GM19351 (cell line): ENCODE measurements around the gene ZNF33A.
"Not testable (repeated sequence)": the region's sequence is repeated elsewhere in the genome, so short reads cannot be mapped to it uniquely, and the experiment has no call there.

Experiments
- ATAC-seq: cut with Tn5 transposase; IDR thresholded peaks from one replicate; pipeline ENCODE4 v1.9.1; 2021; ENCODE audit warnings: mild to moderate bottlenecking, moderate library complexity; ENCODE audit not compliant: unreplicated experiment

Gene ZNF33A

GRCh38 chr10:38010119-38010903, at the start of gene ZNF33A:
ZNF33A (plus strand) TSS chr10:38010675; CDS start chr10:38012342, 1,667 bp downstream.
- ATAC-seq: peak; percentile 79

- no peak for ATAC-seq
Observed at GRCh38 chr10:37965006-37965405, 45.5 kb upstream of the ZNF33A start.

GRCh38 chr10:37972396-37972795, 38.1 kb upstream of the ZNF33A start:
- ATAC-seq: no peak

DNA sequence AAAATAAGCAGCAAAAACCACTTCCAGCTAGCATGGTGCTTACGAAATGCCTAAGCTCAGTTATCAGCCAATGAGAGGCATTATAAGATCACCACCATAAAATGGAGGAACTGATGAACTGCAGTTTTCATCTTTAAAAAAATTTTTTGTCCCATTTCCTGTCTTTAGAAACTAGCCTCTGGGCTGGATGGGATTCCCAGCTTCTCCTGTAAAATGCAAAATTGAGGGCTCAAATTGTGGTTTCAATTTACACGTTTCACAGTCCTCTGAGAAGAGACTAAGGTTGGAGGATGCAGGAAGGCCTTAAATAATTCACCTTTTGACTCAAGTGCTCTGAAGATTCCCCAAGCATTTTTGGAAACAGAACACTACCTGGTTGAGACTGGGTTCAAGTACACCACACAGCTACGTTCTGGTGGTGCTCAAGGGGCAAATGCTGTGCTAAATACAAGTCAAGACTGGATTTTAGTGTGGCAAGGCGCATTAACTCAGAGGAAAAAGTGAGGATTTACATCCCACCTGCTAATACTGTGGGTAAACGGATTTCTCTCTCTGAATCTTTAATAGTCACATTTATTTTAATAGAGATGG, 35.0 kb upstream of the ZNF33A start:
- ATAC-seq: no peak

GRCh38 chr10:37976091-37976879, 34.2 kb upstream of the ZNF33A start, which contains the start of gene ZNF25:
ZNF25 (minus strand) TSS chr10:37976647; CDS start chr10:37971722, 4,925 bp downstream.
- peak; percentile 91 for ATAC-seq

GRCh38 chr10:37976880-37977203, 33.6 kb upstream of the ZNF33A start:
- ATAC-seq: no peak

DNA sequence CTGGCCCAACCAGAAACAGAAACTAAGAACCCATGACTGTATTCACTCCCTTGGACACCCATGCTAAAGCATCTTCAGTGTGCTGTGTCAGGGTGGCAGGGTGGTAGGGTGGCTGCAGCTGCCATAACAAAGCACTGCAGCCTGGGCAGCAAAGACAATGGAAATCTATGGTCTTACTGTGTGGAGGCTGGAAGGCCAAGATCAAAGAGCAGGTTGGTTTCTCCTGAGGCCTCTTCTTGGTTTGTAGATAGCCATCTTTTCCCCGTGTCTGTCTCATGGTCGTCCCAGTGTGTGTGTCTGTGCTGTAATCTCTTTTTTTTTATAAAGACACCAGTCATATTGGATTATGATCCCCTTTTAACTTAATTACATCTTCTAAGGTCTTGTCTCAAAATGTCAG, 18.8 kb upstream of the ZNF33A start:
- no peak for ATAC-seq

- ATAC-seq: no peak
Observed at GRCh38 chr10:37992083-37992482, 18.4 kb upstream of the ZNF33A start.

GRCh38 chr10:37998920-37999319, 11.6 kb upstream of the ZNF33A start:
- ATAC-seq: not testable (repeated sequence)

DNA sequence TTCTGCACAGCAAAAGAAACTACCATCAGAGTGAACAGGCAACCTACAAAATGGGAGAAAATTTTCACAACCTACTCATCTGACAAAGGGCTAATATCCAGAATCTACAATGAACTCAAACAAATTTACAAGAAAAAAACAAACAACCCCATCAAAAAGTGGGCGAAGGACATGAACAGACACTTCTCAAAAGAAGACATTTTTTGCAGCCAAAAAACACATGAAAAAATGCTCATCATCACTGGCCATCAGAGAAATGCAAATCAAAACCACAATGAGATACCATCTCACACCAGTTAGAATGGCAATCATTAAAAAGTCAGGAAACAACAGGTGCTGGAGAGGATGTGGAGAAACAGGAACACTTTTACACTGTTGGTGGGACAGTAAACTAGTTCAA, 10.0 kb upstream of the ZNF33A start:
- not testable (repeated sequence) for ATAC-seq

DNA sequence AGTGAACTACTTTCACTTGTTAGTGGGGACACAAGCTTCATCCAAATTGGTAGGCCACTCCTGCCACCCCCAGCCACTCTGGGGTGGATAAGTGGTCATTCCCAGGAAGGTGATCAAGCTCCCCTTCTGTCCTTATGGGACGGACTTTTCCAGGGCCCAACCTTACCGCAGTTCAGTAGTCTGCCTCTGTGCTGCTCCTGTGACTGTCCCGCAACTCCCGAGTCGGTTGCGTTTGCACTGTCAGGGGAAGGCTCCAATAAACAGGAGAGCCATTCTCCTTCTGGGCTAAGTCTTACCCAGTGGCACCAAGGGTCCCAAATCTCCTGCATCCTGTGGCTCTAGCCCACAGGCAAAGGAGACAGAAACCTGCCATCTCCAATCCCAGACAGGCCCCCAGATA, 7.4 kb upstream of the ZNF33A start:
- no peak for ATAC-seq

DNA sequence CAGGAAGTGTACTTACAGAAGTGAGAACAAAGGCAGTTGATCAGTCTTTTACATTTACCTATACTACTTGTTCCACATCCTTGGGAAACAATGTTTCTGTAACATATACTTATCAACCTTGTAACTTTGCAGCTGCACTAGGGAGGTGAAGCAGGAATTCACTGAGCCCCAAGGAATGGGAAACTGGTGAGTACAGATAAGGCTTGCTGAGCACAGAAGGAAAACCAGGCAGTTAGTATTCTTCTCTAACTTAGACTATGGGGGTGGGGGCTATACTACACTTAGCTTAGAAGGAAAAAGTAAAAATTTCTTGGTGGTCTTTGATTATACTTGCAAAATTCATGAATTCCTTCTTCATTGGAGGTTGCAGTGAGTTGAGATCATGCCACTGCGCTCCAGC, 6.9 kb upstream of the ZNF33A start:
- no peak for ATAC-seq

DNA sequence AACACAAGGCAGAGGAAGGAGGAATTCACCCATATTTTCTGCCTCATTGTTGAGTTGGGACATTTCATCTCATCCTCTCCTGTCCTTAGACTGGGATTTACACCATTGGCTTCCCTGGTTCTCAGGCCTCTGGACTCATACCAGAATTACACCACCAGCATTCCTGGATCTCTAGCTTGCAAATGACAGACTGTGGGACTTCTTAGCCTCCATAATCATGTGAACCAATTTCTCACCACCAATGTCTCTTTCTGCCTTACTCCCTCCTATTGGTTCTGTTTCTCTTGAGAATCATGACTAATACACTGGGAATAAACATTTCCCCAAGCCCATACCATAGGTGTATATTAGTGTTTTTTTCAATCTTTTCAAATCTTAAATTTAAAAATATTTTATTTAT, 2.9 kb upstream of the ZNF33A start:
- no peak for ATAC-seq

- ATAC-seq: no peak
Observed at GRCh38 chr10:38007991-38008390, 2.5 kb upstream of the ZNF33A start.

GRCh38 chr10:38016354-38016753, 5.9 kb downstream of the ZNF33A start:
- ATAC-seq: no peak

GRCh38 chr10:38019124-38019523, 8.6 kb downstream of the ZNF33A start:
- not testable (repeated sequence) for ATAC-seq

GRCh38 chr10:38025283-38025682, 14.8 kb downstream of the ZNF33A start:
- peak; percentile 94 for ATAC-seq

DNA sequence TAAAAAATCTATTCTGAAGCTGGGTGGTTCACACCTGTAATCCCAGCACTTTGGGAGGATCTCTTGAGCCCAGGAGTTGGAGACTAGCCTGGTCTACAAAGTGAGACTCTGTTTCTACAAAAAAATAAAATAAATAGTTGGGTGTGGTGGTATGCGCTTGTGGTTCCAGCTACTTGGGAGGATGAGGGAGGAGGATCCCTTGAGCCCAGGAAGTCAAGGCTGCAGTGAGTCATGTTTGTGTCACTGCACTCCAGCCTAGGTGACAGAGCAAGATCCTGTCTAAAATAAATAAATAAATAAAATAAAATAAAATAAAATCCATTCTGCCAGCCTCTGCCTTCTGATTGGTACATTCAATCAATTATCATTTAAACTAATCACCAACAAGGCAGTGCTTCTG, 17.5 kb downstream of the ZNF33A start:
- ATAC-seq: no peak

- no peak for ATAC-seq
Observed at GRCh38 chr10:38032886-38033285, 22.4 kb downstream of the ZNF33A start.

DNA sequence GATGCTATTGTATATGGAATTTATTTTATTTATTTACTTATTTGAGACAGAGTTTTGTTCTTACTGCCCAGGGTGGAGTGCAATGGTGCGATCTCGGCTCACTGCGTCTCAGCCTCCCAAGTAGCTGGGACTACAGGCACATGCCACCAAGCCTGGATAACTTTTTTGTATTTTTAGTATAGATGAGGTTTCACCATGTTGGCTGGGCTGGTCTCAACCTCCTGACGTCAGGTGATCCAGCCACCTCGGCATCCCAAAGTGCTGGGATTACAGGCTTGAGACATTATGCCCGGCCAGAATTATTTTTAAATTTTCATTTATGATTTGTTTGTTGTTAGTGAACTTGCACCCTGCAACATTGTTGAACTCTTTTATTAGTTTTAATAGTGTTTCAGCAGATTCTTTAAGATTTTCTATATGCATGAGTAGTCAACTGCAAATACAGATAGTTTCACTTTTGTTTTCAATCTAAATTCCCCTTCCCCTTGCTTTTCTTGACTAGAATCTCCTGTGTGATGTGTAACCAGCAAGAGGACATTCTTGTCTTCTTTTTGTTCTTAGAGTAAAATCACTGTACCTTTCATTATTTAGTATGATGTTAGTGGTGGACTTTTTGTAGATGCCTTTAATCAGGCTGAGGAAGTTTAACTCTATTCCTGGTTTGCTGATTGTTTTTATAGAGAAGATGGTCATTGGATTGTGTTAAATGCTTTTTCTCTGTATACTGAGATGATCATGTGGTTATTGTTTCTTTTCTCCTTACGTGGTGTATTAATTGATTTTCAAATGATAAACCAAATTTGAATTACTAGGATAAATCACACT, 27.8 kb downstream of the ZNF33A start:
- peak; percentile 94 for ATAC-seq

- peak; percentile 5 for ATAC-seq
Observed at GRCh38 chr10:38038932-38039245, 28.4 kb downstream of the ZNF33A start.
